GM21786 (cell line): Measurements from ENCODE around the gene BRICD5.
A peak's percentile ranks its signal among the peaks of the same experiment; 100 is the strongest.
"Not testable (repeated sequence)": the region's sequence is repeated elsewhere in the genome, so short reads cannot be mapped to it uniquely, and the experiment has no call there.

ENCODE experiments used
- ATAC-seq: cut with Tn5 transposase; IDR thresholded peaks from one replicate; pipeline ENCODE4 v1.9.1; 2021; ENCODE audit not compliant: unreplicated experiment

Gene BRICD5

GRCh38 chr16:2223221-2223941, 12.7 kb upstream of the BRICD5 start, which contains the start of gene E4F1:
E4F1 (plus strand) TSS chr16:2223591; CDS start chr16:2223614, 23 bp downstream.
- ATAC-seq = peak; percentile 92

- no peak for ATAC-seq
Measured at GRCh38 chr16:2216330-2216729, 5.7 kb upstream of the BRICD5 start.

GRCh38 chr16:2214719-2214968, 4.0 kb upstream of the BRICD5 start, which contains the start of gene PGP:
PGP (minus strand) TSS chr16:2214840; CDS start chr16:2214777, 63 bp downstream.
- peak; percentile 84 for ATAC-seq

- ATAC-seq = no peak
Measured at GRCh38 chr16:2213817-2214718, 3.4 kb upstream of the BRICD5 start.

- ATAC-seq = no peak
Measured at GRCh38 chr16:2212362-2213324, 2.0 kb upstream of the BRICD5 start.

- no peak for ATAC-seq
Measured at GRCh38 chr16:2211923-2212347, 1.3 kb upstream of the BRICD5 start.

- ATAC-seq = no peak
Measured at GRCh38 chr16:2210009-2210332, 692 bp downstream of the BRICD5 start.

- ATAC-seq = no peak
Measured at GRCh38 chr16:2209258-2210008, 1.2 kb downstream of the BRICD5 start.

- no peak for ATAC-seq
Measured at GRCh38 chr16:2208772-2209171, 1.9 kb downstream of the BRICD5 start.

- ATAC-seq = no peak
Measured at GRCh38 chr16:2208308-2208707, 2.4 kb downstream of the BRICD5 start.

- ATAC-seq = no peak
Measured at GRCh38 chr16:2207872-2208271, 2.8 kb downstream of the BRICD5 start.

- ATAC-seq = no peak
Measured at GRCh38 chr16:2206780-2207433, 3.8 kb downstream of the BRICD5 start.

- ATAC-seq = no peak
Measured at GRCh38 chr16:2206420-2206779, 4.3 kb downstream of the BRICD5 start.

- ATAC-seq = no peak
Measured at GRCh38 chr16:2205967-2206313, 4.7 kb downstream of the BRICD5 start.

GRCh38 chr16:2205104-2205966, 5.3 kb downstream of the BRICD5 start, which contains the start of gene MLST8:
MLST8 (plus strand) TSS chr16:2205454; CDS start chr16:2206086, 632 bp downstream.
- peak; percentile 80 for ATAC-seq

- no peak for ATAC-seq
Measured at GRCh38 chr16:2204416-2205103, 6.1 kb downstream of the BRICD5 start.

- ATAC-seq = not testable (repeated sequence)
Measured at GRCh38 chr16:2203119-2203688, 7.5 kb downstream of the BRICD5 start.

- ATAC-seq = no peak
Measured at GRCh38 chr16:2200313-2200712, 10.3 kb downstream of the BRICD5 start.
